GM12872 (cell line): ENCODE results near the gene KIAA2012.

Experiments
- TF ChIP-seq, protein P1 (sequence below): IDR thresholded peaks from 3 replicates; pipeline ENCODE4 v1.5.1; 2011; ENCODE audit warnings: low read depth, mild to moderate bottlenecking, low read length, moderate library complexity; ENCODE audit not compliant: insufficient read depth

The KIAA2012 gene

DNA sequence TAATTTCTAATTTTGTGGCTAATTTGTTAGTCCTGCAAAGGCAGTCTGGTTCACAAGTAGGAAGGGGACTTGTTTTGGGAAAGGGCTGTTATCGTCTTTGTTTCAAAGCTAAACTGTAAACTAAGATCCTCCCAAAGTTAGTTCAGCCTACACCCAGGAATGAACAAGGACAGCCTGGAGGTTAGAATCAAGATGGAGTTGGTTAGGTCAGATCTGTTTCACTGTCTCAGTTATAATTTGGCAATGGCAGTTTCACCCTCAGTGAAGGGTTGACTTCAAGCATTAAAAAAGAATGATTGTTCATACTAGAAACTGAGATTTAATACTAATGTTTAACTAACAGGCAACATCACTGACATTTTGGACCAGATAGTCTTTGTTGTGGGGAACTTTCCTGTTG lies 69.5 kb downstream of the KIAA2012 start:
- TF ChIP-seq, protein P1, sequence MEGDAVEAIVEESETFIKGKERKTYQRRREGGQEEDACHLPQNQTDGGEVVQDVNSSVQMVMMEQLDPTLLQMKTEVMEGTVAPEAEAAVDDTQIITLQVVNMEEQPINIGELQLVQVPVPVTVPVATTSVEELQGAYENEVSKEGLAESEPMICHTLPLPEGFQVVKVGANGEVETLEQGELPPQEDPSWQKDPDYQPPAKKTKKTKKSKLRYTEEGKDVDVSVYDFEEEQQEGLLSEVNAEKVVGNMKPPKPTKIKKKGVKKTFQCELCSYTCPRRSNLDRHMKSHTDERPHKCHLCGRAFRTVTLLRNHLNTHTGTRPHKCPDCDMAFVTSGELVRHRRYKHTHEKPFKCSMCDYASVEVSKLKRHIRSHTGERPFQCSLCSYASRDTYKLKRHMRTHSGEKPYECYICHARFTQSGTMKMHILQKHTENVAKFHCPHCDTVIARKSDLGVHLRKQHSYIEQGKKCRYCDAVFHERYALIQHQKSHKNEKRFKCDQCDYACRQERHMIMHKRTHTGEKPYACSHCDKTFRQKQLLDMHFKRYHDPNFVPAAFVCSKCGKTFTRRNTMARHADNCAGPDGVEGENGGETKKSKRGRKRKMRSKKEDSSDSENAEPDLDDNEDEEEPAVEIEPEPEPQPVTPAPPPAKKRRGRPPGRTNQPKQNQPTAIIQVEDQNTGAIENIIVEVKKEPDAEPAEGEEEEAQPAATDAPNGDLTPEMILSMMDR: no peak

DNA sequence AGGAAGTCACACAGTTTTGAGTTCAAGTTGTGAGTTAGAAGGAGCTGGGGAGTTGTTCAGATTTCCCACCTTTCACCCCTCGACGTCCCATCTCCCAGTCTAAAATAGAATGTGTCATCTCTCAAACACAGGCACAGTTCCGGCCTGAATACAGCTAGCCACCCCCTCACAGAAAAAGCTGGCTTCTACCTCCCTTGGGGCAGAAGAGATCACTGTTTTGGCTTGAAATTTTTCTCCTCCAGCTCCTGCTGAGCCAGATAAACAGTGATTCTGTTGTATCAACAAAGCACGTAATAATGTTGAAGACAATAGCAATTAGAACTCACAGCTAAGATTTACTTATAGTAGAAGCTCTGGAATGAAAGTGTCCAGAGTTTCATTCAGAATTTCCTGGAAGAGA lies 74.7 kb downstream of the KIAA2012 start:
- TF ChIP-seq, protein P1: no peak

GRCh38 chr2:202148515-202149154 lies 75.6 kb downstream of the KIAA2012 start:
- TF ChIP-seq, protein P1: no peak

- TF ChIP-seq, protein P1: no peak
Observed at GRCh38 chr2:202149155-202149762, 76.2 kb downstream of the KIAA2012 start.

DNA sequence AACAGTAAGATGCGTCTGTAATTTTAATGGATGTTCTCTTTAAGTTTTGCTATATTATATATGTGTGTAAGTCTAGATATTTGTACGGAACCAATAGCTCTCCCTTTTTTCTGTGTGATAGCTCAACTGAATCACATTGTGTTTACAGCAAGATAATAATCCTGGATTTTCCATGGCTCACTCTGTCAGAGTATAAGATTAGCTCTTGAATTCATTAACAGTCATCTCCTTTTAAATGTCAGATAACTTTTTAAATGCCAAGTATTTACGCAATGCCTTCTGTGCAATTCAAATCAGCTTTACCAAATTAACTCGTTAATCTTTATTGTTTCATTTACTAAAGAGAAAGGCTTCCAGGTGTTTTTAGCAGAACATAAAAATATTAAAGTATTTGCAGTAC lies 76.9 kb downstream of the KIAA2012 start:
- TF ChIP-seq, protein P1: no peak

DNA sequence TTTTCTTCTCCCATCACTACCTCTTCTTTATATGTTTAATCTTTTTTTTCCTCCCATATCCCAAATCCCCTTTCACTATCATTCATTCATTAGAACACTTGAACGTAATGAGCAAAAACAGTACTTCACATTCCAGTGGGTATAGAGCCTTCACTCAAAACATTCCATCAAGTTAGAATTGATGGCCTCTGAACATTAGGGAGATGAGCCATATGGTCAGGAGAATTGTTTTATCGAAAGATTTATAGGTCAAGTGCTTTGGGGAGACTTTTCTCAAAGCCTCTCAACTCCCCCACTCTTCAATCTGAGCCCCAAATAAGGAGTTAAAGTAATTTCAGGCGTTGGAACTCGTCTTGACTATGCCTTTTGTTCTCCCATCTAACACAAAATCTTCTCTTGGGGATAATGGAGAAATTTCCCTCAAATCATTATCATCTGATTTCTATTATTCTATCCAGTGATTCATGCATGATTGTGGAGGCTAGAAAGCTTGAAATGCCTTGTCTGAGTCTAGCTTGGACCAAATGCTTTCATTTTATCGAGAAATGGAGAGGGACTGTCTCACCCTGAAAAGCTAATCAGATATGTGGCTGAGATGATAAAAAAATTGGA lies 79.2 kb downstream of the KIAA2012 start:
- TF ChIP-seq, protein P1: no peak

- TF ChIP-seq, protein P1: no peak
Observed at GRCh38 chr2:202154613-202155012, 81.6 kb downstream of the KIAA2012 start.
